A549 treated with GW870086 at 1 μM for 4 hours (cell line): ENCODE data around the gene ANGEL1. TPM values are rescaled to one million over a fixed set of nuclear protein-coding genes. Genes with fewer than 3 reads are reported as not detected.

Source experiments
- total RNA-seq: library from RNA; stranded (reverse); fragments of 200-300 nt; extraction: Qiagen RNA extraction; gene quantifications from 5 replicates; pipeline ENCODE4 v1.2.3, GENCODE V29; 2022; ENCODE audit warnings: low read depth

Gene ANGEL1, protein sequence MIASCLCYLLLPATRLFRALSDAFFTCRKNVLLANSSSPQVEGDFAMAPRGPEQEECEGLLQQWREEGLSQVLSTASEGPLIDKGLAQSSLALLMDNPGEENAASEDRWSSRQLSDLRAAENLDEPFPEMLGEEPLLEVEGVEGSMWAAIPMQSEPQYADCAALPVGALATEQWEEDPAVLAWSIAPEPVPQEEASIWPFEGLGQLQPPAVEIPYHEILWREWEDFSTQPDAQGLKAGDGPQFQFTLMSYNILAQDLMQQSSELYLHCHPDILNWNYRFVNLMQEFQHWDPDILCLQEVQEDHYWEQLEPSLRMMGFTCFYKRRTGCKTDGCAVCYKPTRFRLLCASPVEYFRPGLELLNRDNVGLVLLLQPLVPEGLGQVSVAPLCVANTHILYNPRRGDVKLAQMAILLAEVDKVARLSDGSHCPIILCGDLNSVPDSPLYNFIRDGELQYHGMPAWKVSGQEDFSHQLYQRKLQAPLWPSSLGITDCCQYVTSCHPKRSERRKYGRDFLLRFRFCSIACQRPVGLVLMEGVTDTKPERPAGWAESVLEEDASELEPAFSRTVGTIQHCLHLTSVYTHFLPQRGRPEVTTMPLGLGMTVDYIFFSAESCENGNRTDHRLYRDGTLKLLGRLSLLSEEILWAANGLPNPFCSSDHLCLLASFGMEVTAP
- 6.7 to 8.4 TPM (median 8.0 TPM) in 5 replicates for total RNA-seq

DNA sequence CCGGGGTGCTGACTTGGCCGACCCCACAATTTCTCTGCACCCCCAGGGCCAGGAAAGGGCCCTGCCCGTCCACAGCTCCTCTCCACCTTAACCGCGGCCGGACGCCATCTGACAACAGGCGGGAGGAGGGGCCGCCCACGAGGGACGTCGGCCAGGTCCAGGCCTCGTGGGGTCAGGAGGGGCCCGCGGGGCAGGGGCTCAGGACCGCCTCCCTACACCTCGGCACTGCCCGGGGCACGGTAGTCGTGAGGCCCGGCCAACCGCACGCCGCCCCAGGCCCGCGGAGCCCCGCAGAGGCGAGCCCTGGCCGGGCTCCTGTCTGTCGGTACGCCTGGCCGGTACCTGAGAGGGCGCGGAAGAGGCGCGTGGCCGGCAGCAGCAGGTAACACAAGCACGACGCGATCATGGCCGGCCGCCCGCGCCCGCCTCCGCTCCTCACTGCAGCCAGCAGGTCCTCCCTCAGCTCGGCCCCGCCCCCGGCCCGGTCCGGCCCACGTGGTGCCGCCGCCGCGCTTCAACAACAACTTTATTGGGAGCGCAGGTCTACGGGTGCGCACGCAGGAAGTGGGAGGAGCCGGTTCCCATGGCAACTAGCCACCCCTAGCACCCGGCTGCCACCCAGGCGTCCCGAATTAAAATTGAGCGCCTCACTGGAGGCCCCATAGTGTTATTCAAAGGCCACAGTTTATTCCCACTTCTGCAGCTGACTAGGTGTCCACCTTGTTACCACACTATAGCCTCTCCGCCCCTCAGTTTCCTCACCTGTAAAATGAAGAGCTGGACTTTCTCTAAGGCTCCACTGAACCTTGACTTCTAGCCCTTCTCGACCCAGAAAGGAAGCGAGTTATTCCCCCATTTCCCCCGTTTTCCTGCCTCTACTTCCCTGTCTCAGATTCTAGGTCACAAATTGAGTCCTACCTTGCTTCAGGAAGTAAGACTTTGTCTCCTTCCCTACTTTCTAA, at the start of gene ANGEL1:
Gene ANGEL1, minus strand, starts transcription at position 461 of the 962 bp plus-strand sequence. Its CDS starts 55 bp downstream, at position 406.

DNA sequence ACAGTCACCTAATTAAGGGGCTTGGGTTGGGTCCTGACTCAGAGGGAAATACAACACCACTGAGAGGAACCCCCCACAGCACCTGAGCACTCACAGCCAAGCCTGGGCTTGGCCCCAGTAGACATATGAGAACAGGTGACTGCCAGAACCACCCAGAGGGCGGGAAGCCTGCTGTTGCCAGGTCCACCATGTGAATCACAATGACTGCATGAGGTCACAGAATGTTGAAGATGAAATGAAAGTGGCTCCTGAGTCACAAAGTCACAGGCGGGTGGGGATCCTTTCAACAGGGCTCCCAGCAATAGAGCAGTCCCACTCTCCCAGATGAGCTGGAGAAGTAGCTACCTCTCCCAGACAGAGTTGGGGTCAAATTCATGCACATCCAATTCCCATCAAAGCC, 13.4 kb upstream of the ANGEL1 start, which contains the start of gene LRRC74A:
Gene LRRC74A, plus strand, starts transcription at position 287 of the 400 bp plus-strand sequence. CDS start 290 bp downstream, outside the sequence.

DNA sequence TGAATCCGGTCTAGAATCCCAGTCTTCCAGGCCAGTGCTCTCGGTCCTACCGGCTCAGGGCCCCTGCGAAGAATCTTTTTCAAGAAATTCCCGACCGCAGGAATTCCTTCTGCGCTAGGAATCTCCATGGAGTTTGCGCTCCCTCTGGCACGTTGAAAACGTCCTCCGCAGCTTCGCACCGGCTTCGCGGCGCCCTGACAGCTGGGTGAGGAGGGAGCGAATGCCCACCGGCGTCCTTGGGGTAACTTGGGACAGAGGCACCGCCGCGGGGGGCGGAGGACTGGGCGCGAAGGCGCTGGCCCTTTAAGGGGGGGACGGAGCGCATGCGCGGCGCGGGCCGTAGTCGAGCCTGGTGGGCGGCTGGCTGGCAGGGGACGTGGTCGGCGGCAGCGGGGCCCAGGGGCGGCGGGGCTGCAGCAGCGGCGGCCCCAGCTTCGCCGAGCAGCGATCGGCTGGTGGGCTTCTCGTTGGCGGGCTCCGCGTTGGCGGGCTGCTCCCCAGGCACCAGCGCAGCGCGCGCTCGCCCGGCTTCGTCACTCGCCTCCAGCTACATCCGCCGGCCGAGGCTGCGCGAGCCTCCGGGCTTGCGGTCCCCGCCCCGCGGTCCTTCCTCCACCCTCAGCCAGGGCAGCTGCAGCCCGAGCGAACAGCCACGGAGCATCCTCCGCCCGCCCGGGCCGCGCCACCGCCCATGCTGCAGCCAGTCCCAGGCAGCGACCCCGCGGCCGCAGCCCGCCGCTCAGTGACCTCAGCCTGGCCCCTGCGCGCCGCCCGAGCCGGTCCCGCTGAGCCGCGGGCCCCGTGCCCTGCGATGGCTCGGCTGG, 51.3 kb downstream of the ANGEL1 start, which contains the start of gene VASH1:
Gene VASH1, plus strand, starts transcription at position 333 of the 824 bp plus-strand sequence. CDS start 1,354 bp downstream, outside the sequence.

Other genes starting within 250 kb of the ANGEL1 start
- 3.0 to 4.1 TPM (median 3.6 TPM) in 5 replicates for gene VASH1, start 51.4 kb downstream of the ANGEL1 start, total RNA-seq
- gene LRRC74A, start 13.5 kb upstream of the ANGEL1 start, total RNA-seq = not detected in 5 replicates
- 17.0 to 25.5 TPM (median 24.1 TPM) in 5 replicates for gene IRF2BPL, start 215.8 kb upstream of the ANGEL1 start, total RNA-seq